ENCODE results near the gene CMIP. TPM values are rescaled to one million over a fixed set of nuclear protein-coding genes. Genes with fewer than 3 reads are reported as not detected.

CMIP gene
- polyA plus RNA-seq, 1 of the 3 experiments (the other 2 are of a cell fraction): 5.4 TPM

GRCh38 chr16:81710044-81710443 lies 265.4 kb downstream of the CMIP start:
- no peak overlapping the region for H3K4me3 ChIP-seq (ENCODE audit: low read depth in 2 of 2, low read length in 1 of 2)
- no peaks in the 10 kb centered on the region for H3K9me2 ChIP-seq
- H3K36me3 ChIP-seq (replicated peaks in 1 of 2; ENCODE audit: control insufficient read depth in 1 of 2, insufficient read depth in 2 of 2, low read length in 1 of 2): peaks cover 0 to 15% of the 10 kb centered on the region in 2 experiments
- no peak for DNase-seq
- no peaks in the 10 kb centered on the region for H3K27me3 ChIP-seq (ENCODE audit: insufficient read depth)
- H2AFZ ChIP-seq (ENCODE audit: low read depth): no peak overlapping the region
- H3K9ac ChIP-seq: no peak overlapping the region
- H3K79me2 ChIP-seq (ENCODE audit: insufficient read depth): no peaks in the 10 kb centered on the region
- no peaks in the 10 kb centered on the region for H4K20me1 ChIP-seq (ENCODE audit: insufficient read depth)
- WGBS (ENCODE audit: low lambda C conversion rate): 97% methylated on average over 20 of the region's 20 CpGs
- no peak overlapping the region for H3K4me2 ChIP-seq
- POLR2A ChIA-PET: no interaction called here
- CTCF ChIA-PET: interaction anchor here (1.2 to 1.6 kb wide), 2 partner anchors 20 to 88 kb away, joined by 3 to 4 read pairs; no protein-coding TSS in a partner anchor
- H3F3A ChIP-seq (replicated peaks; ENCODE audit: insufficient read depth): peaks cover 5% of the 10 kb centered on the region
- TF ChIP-seq TAF1 (IDR thresholded peaks at IDR 0.05; ENCODE audit: borderline replicate concordance, low read depth, low read length) (no peak), FOSL2 (IDR thresholded peaks at IDR 0.05; ENCODE audit: borderline replicate concordance, low read depth) (no peak), RAD21 (IDR thresholded peaks at IDR 0.05; ENCODE audit: low read length) (no peak), EP300 (IDR thresholded peaks at IDR 0.05; ENCODE audit: borderline replicate concordance in 1 of 2, low read depth in 1 of 2, low read length in 1 of 2) (no peak), NRF1 (IDR thresholded peaks at IDR 0.05; ENCODE audit: low read depth, low read length) (no peak), CHD2 (IDR thresholded peaks at IDR 0.05; ENCODE audit: low read length, partially characterized antibody) (no peak), JUND (IDR thresholded peaks at IDR 0.05) (no peak), RXRA (IDR thresholded peaks at IDR 0.05; ENCODE audit: borderline replicate concordance, low read depth) (no peak), MXI1 (IDR thresholded peaks at IDR 0.05; ENCODE audit: low read depth, low read length) (no peak)
- H3K27ac ChIP-seq (ENCODE audit: low read depth in 2 of 2, low read length in 1 of 2): no peak overlapping the region
- H3K4me1 ChIP-seq (ENCODE audit: control insufficient read depth in 1 of 2, insufficient read depth in 2 of 2, low read depth in 1 of 2, low read length in 1 of 2): peaks cover 0 to 18% of the 10 kb centered on the region in 2 experiments; a peak in 3 of 4 replicates
- H3K9me3 ChIP-seq: no peaks in the 10 kb centered on the region

- H3K79me2 ChIP-seq (ENCODE audit: insufficient read depth): no peaks in the 10 kb centered on the region
- H3K9me3 ChIP-seq: no peaks in the 10 kb centered on the region
- TF ChIP-seq ELF1 (IDR thresholded peaks at IDR 0.05) (no peak), SIN3A (IDR thresholded peaks at IDR 0.05; ENCODE audit: borderline replicate concordance, low read depth, low read length) (no peak), RCOR1 (IDR thresholded peaks at IDR 0.05; ENCODE audit: low read length) (no peak), POLR2AphosphoS5 (IDR thresholded peaks at IDR 0.05; ENCODE audit: low read depth, low read length) (no peak), FOXJ3 (CRISPR knock-in tag; IDR thresholded peaks at IDR 0.05) (no peak), TCF12 (IDR thresholded peaks at IDR 0.05) (no peak), MXI1 (IDR thresholded peaks at IDR 0.05; ENCODE audit: low read depth, low read length) (no peak), CHD2 (IDR thresholded peaks at IDR 0.05; ENCODE audit: low read length, partially characterized antibody) (no peak), SMC3 (IDR thresholded peaks at IDR 0.05; ENCODE audit: low read depth, low read length) (no peak), IRF3 (IDR thresholded peaks at IDR 0.05; ENCODE audit: low read depth, low read length) (no peak)
- H3K27me3 ChIP-seq (ENCODE audit: insufficient read depth): no peaks in the 10 kb centered on the region
- H3K36me3 ChIP-seq (replicated peaks in 1 of 2; ENCODE audit: control insufficient read depth in 1 of 2, insufficient read depth in 2 of 2, low read length in 1 of 2): peaks cover 0 to 13% of the 10 kb centered on the region in 2 experiments
- peaks cover 5% of the 10 kb centered on the region for H3F3A ChIP-seq (replicated peaks; ENCODE audit: insufficient read depth)
- WGBS (ENCODE audit: low lambda C conversion rate): 87% methylated on average over 12 of the region's 12 CpGs
- H3K4me3 ChIP-seq (ENCODE audit: low read depth in 2 of 2, low read length in 1 of 2): no peak overlapping the region; a peak in 1 of 4 replicates
- no peak overlapping the region for H3K9ac ChIP-seq
- POLR2A ChIA-PET: no interaction called here
- peaks cover 0 to 18% of the 10 kb centered on the region in 2 experiments; a peak in 3 of 4 replicates for H3K4me1 ChIP-seq (ENCODE audit: control insufficient read depth in 1 of 2, insufficient read depth in 2 of 2, low read depth in 1 of 2, low read length in 1 of 2)
- no peaks in the 10 kb centered on the region for H4K20me1 ChIP-seq (ENCODE audit: insufficient read depth)
- no peak overlapping the region for H3K4me2 ChIP-seq
- no peaks in the 10 kb centered on the region for H3K9me2 ChIP-seq
- no peak for DNase-seq
- no peak overlapping the region for H2AFZ ChIP-seq (ENCODE audit: low read depth)
- H3K27ac ChIP-seq (ENCODE audit: low read depth in 2 of 2, low read length in 1 of 2): no peak overlapping the region
- CTCF ChIA-PET: interaction anchor here (1.6 kb wide), 1 partner anchor 19 kb away, joined by 4 read pairs; no protein-coding TSS in a partner anchor
Observed at GRCh38 chr16:81710596-81710995, 266.0 kb downstream of the CMIP start.

Data from SK-N-SH (cell line).